HCT116 (cell line): ENCODE results near the gene GOLIM4. TPM values are rescaled to one million over a fixed set of nuclear protein-coding genes. Genes with fewer than 3 reads are reported as not detected.

Source experiments
- ATAC-seq: fragments of 200-7000 bp; cut with Tn5 transposase; 2 replicates; pipeline ENCODE4 v1.9.1; 2020; ENCODE audit warnings: mild to moderate bottlenecking, moderate library complexity
- BruUV-seq: library from RNA; stranded (reverse); fragments of 400-500 nt; replicated peaks from 2 replicates; lab custom pipeline; 2021; lab: Mats Ljungman, UMichigan
- CTCF ChIA-PET: fragments of 300-600 bp; sonication (Branson Sonifier 250); formaldehyde crosslinking; loops from one replicate; lab custom pipeline; 2021; ENCODE audit warnings: antibody characterized with exemption; lab: Charles Lee
- POLR2A ChIA-PET: fragments of 300-600, 350-600 bp; sonication (Branson Sonifier 250); formaldehyde crosslinking; loops from one replicate; lab custom pipeline; 2021; ENCODE audit warnings: antibody characterized with exemption; lab: Charles Lee
- RAD21 ChIA-PET, 2 experiments: fragments of 300-600 bp; sonication (Branson Sonifier 250); formaldehyde crosslinking; loops; one replicate each; lab custom pipeline; 2023; ENCODE audit warnings: low total read pairs in 2 of 2; ENCODE audit not compliant: uncharacterized antibody in 2 of 2, unreplicated experiment in 2 of 2, low non-redundant PET in 1 of 2; lab: Charles Lee
- DNase-seq: peaks from one replicate; pipeline ENCODE4 v3.0.0-alpha.2; 2010; ENCODE audit warnings: low read depth, low spot score
- H2AFZ ChIP-seq: fragments of 200-600 bp; shearing (Covaris generic), sonication (generic); 2 replicates; pipeline ENCODE4 v1.6.1; 2017; ENCODE audit warnings: low read depth, mixed run types, mixed read lengths, antibody characterized with exemption, low read length; ENCODE audit not compliant: poor library complexity, severe bottlenecking
- H3K27ac ChIP-seq: 2 replicates; pipeline ENCODE4 v1.5.1; 2012; ENCODE audit warnings: low read depth, low read length
- H3K27me3 ChIP-seq: fragments of 200-600 bp; sonication (generic); 2 replicates; pipeline ENCODE4 v1.6.1; 2016; ENCODE audit warnings: mixed run types, low read length, mixed read lengths; ENCODE audit not compliant: insufficient read depth
- H3K36me3 ChIP-seq, 2 experiments: fragments of 200-500 bp in 1 of 2; fragments of 200-600 bp in 1 of 2; sonication (Bioruptor generic) in 1 of 2; sonication (generic) in 1 of 2; 2 replicates each; pipeline versions ENCODE4 v1.5.1 to v1.6.1; 2014 to 2016; ENCODE audit warnings: low read length in 2 of 2, inconsistent platforms in 1 of 2, mixed read lengths in 1 of 2, mixed run types in 1 of 2; ENCODE audit not compliant: insufficient read depth in 2 of 2, control insufficient read depth in 1 of 2
- H3K4me1 ChIP-seq, 2 experiments: fragments of 200-600 bp in 1 of 2; sonication (generic) in 1 of 2; 2 replicates each; pipeline versions ENCODE4 v1.5.1 to v1.6.1; 2012 to 2017; ENCODE audit warnings: low read length in 2 of 2, inconsistent platforms in 1 of 2, mild to moderate bottlenecking in 1 of 2, mixed read lengths in 1 of 2, mixed run types in 1 of 2, moderate library complexity in 1 of 2; ENCODE audit not compliant: insufficient read depth in 2 of 2, control insufficient read depth in 1 of 2
- H3K4me2 ChIP-seq: fragments of 200-600 bp; sonication (generic); 2 replicates; pipeline ENCODE4 v1.6.1; 2017; ENCODE audit warnings: mixed run types, low read length, mixed read lengths
- H3K4me3 ChIP-seq, 2 experiments: fragments of 200-600 bp in 1 of 2; sonication (generic) in 1 of 2; replicated peaks in 1 of 2; 2 replicates each; pipeline ENCODE4 v1.5.1; 2011 to 2016; ENCODE audit warnings: low read length in 2 of 2, control low read depth in 1 of 2, low read depth in 1 of 2, mild to moderate bottlenecking in 1 of 2, mixed read lengths in 1 of 2, mixed run types in 1 of 2
- H3K79me2 ChIP-seq: fragments of 200-600 bp; sonication (generic); 2 replicates; pipeline ENCODE4 v1.6.1; 2017; ENCODE audit warnings: mild to moderate bottlenecking, mixed run types, low read length, moderate library complexity, mixed read lengths; ENCODE audit not compliant: insufficient read depth
- H3K9ac ChIP-seq: fragments of 200-600 bp; sonication (generic); 2 replicates; pipeline ENCODE4 v1.6.1; 2016; ENCODE audit warnings: low read length, mixed read lengths
- H3K9me2 ChIP-seq: fragments of 200-600 bp; sonication (generic), shearing (Covaris generic); 2 replicates; pipeline ENCODE4 v1.6.1; 2017; ENCODE audit warnings: mixed run types, mild to moderate bottlenecking, moderate library complexity; ENCODE audit not compliant: insufficient read depth
- H3K9me3 ChIP-seq, 2 experiments: fragments of 200-500 bp in 1 of 2; fragments of 200-600 bp in 1 of 2; sonication (Bioruptor generic) in 1 of 2; sonication (generic) in 1 of 2; 2 replicates each; pipeline ENCODE4 v1.6.1; 2014 to 2017; ENCODE audit warnings: low read length in 2 of 2, mixed read lengths in 2 of 2, inconsistent platforms in 1 of 2, low read depth in 1 of 2, mild to moderate bottlenecking in 1 of 2, mixed run types in 1 of 2, moderate library complexity in 1 of 2; ENCODE audit not compliant: control insufficient read depth in 1 of 2, insufficient read depth in 1 of 2
- H4K20me1 ChIP-seq: fragments of 200-600 bp; sonication (generic), shearing (Covaris generic); 2 replicates; pipeline ENCODE4 v1.6.1; 2017; ENCODE audit warnings: mixed run types, mild to moderate bottlenecking, moderate library complexity; ENCODE audit not compliant: insufficient read depth
- CBX3 ChIP-seq: IDR thresholded peaks from 2 replicates; pipeline ENCODE4 v1.6.1; 2012; ENCODE audit warnings: low read depth
- CEBPB ChIP-seq: IDR thresholded peaks from 2 replicates; pipeline ENCODE4 v1.6.1; 2012; ENCODE audit warnings: low read depth
- EGR1 ChIP-seq: IDR thresholded peaks from 2 replicates; pipeline ENCODE4 v1.6.1; 2012; ENCODE audit warnings: low read depth
- FOSL1 ChIP-seq: IDR thresholded peaks from 2 replicates; pipeline ENCODE4 v1.6.1; 2012; ENCODE audit warnings: low read depth
- MAX ChIP-seq: IDR thresholded peaks from 2 replicates; pipeline ENCODE4 v1.6.1; 2012
- POLR2A ChIP-seq: IDR thresholded peaks from 2 replicates; pipeline ENCODE4 v1.7.0; 2011; ENCODE audit warnings: borderline replicate concordance; ENCODE audit not compliant: insufficient read depth, insufficient read length; ENCODE audit errors: extremely low read depth
- POLR2AphosphoS5 ChIP-seq: IDR thresholded peaks from 2 replicates; pipeline ENCODE4 v1.6.1; 2011; ENCODE audit warnings: mild to moderate bottlenecking, low read depth, low read length, moderate library complexity
- RAD21 ChIP-seq: IDR thresholded peaks from 2 replicates; pipeline ENCODE4 v1.6.1; 2012; ENCODE audit warnings: low read depth, mild to moderate bottlenecking
- REST ChIP-seq: IDR thresholded peaks from 2 replicates; pipeline ENCODE4 v1.6.1; 2012; ENCODE audit warnings: low read depth
- SP1 ChIP-seq: IDR thresholded peaks from 2 replicates; pipeline ENCODE4 v1.6.1; 2012; ENCODE audit warnings: low read depth
- SRF ChIP-seq: IDR thresholded peaks from 2 replicates; pipeline ENCODE4 v1.6.1; 2012; ENCODE audit warnings: low read depth
- TCF7L2 ChIP-seq: IDR thresholded peaks from 2 replicates; pipeline ENCODE4 v1.7.0; 2011; ENCODE audit warnings: borderline replicate concordance, inconsistent platforms; ENCODE audit not compliant: insufficient read depth, insufficient read length; ENCODE audit errors: extremely low read depth
- YY1 ChIP-seq: IDR thresholded peaks from 2 replicates; pipeline ENCODE4 v1.6.1; 2011; ENCODE audit warnings: low read length, low read depth, moderate library complexity, mild to moderate bottlenecking; ENCODE audit not compliant: insufficient replicate concordance; ENCODE audit errors: extremely low read depth
- ZFX ChIP-seq: fragments of 450-650 bp; IDR thresholded peaks from 2 replicates; pipeline ENCODE4 v1.6.1; 2017
- intact Hi-C: fragments of 100-400 bp; cut with micrococcal nuclease; formaldehyde crosslinking; loops from 2 replicates; pipeline ENCODE4 v1.10.0; 2022
- total RNA-seq: library from RNA; stranded (reverse); gene quantifications from one replicate; pipeline ENCODE4 v1.2.1, GENCODE V29; 2021; ENCODE audit not compliant: unreplicated experiment

Gene GOLIM4
- total RNA-seq, 1 experiment from 2014 or later = 10.6 TPM

- ChIA-PET POLR2A (no interaction called here), CTCF (no interaction called here), RAD21 (no interaction called here)
- H2AFZ ChIP-seq = no peak overlapping the region
- H3K4me3 ChIP-seq = no peak overlapping the region; a peak in 1 of 4 replicates
- no peak for TF ChIP-seq FOSL1
- TF ChIP-seq SRF = no peak
- TF ChIP-seq YY1 = no peak
- TF ChIP-seq REST = no peak
- TF ChIP-seq EGR1 = no peak
- TF ChIP-seq TCF7L2 = no peak
- no peak for ATAC-seq
- no peaks in the 10 kb centered on the region for H4K20me1 ChIP-seq
- no peaks in the 10 kb centered on the region for H3K36me3 ChIP-seq
- intact Hi-C loops = loop anchor here (2.0 kb wide), 1 partner anchor 47 kb away; no protein-coding TSS in a partner anchor
- DNase-seq = no peak
- no peak overlapping the region for H3K27ac ChIP-seq
- H3K4me1 ChIP-seq = peaks cover 39 to 45% of the 10 kb centered on the region in 2 experiments
- H3K4me2 ChIP-seq = peak overlapping the region; percentile 89; the same call in 1 of the 2 replicates
- no peaks in the 10 kb centered on the region for H3K9me2 ChIP-seq
- no peaks in the 10 kb centered on the region for H3K27me3 ChIP-seq
- no peaks in the 10 kb centered on the region for H3K9me3 ChIP-seq
- TSS peak; percentile 19 for BruUV-seq
- no peak overlapping the region for H3K9ac ChIP-seq
- H3K79me2 ChIP-seq = peaks cover 38% of the 10 kb centered on the region
Measured at GRCh38 chr3:168093790-168094189, 1.9 kb downstream of the GOLIM4 start.

- Histone ChIP-seq H4K20me1 (no peaks in the 10 kb centered on the region), H3K9me2 (no peaks in the 10 kb centered on the region), H3K4me2 (no peak overlapping the region), H3K79me2 (peaks cover 38% of the 10 kb centered on the region), H3K4me1 (peaks cover 44 to 51% of the 10 kb centered on the region in 2 experiments), H3K27ac (no peak overlapping the region), H3K27me3 (no peaks in the 10 kb centered on the region), H3K9me3 (no peaks in the 10 kb centered on the region), H3K36me3 (no peaks in the 10 kb centered on the region), H3K9ac (no peak overlapping the region), H3K4me3 (no peak overlapping the region), H2AFZ (no peak overlapping the region)
- no TSS peak for BruUV-seq
- no peak for ATAC-seq
- ChIA-PET CTCF (no interaction called here), RAD21 (no interaction called here), POLR2A (no interaction called here)
- TF ChIP-seq CBX3 (no peak), ZFX (no peak), SRF (no peak), CEBPB (no peak), MAX (no peak), RAD21 (no peak), POLR2A (no peak), TCF7L2 (no peak), POLR2AphosphoS5 (no peak), SP1 (no peak)
- DNase-seq = no peak
- intact Hi-C loops = no loop called here
Measured at GRCh38 chr3:168093229-168093628, 2.5 kb downstream of the GOLIM4 start.
